ENCODE results near the gene PPA1. TPM values are rescaled to one million over a fixed set of nuclear protein-coding genes. Genes with fewer than 3 reads are reported as not detected.
A peak's percentile ranks its signal among the peaks of the same experiment; 100 is the strongest.
"Not testable (repeated sequence)": the region's sequence is repeated elsewhere in the genome, so short reads cannot be mapped to it uniquely, and the experiment has no call there.

PPA1 gene
- total RNA-seq, 1 experiment from 2014 or later = 437 TPM

GRCh38 chr10:70258216-70258615, 25.0 kb upstream of the PPA1 start:
- peaks cover 5% of the 10 kb centered on the region for H3K9me3 ChIP-seq
- no peak for DNase-seq
- no peaks in the 10 kb centered on the region for H3K27me3 ChIP-seq
- H3K4me3 ChIP-seq = no peak overlapping the region
- no peaks in the 10 kb centered on the region for H3K36me3 ChIP-seq

- not testable (repeated sequence) for H3K9me3 ChIP-seq, H3K4me3 ChIP-seq, H3K36me3 ChIP-seq, H3K27me3 ChIP-seq, DNase-seq
Measured at GRCh38 chr10:70257816-70258215, 24.6 kb upstream of the PPA1 start.

GRCh38 chr10:70256463-70256862, 23.2 kb upstream of the PPA1 start:
- Histone ChIP-seq H3K27me3 (no peaks in the 10 kb centered on the region), H3K9me3 (no peaks in the 10 kb centered on the region), H3K4me3 (no peak overlapping the region), H3K36me3 (no peaks in the 10 kb centered on the region)
- DNase-seq = no peak

GRCh38 chr10:70255329-70256299, 22.4 kb upstream of the PPA1 start:
- H3K27me3 ChIP-seq = no peaks in the 10 kb centered on the region
- no peaks in the 10 kb centered on the region for H3K36me3 ChIP-seq
- no peak for DNase-seq
- H3K4me3 ChIP-seq = no peak overlapping the region
- H3K9me3 ChIP-seq = no peaks in the 10 kb centered on the region

GRCh38 chr10:70254778-70255328, 21.6 kb upstream of the PPA1 start:
- H3K36me3 ChIP-seq = no peaks in the 10 kb centered on the region
- H3K27me3 ChIP-seq = no peaks in the 10 kb centered on the region
- H3K9me3 ChIP-seq = no peaks in the 10 kb centered on the region
- DNase-seq = no peak
- H3K4me3 ChIP-seq = no peak overlapping the region

GRCh38 chr10:70253878-70254765, 20.9 kb upstream of the PPA1 start:
- no peak for DNase-seq
- Histone ChIP-seq H3K36me3 (no peaks in the 10 kb centered on the region), H3K27me3 (no peaks in the 10 kb centered on the region)

GRCh38 chr10:70250961-70251680, 17.9 kb upstream of the PPA1 start:
- DNase-seq = no peak
- no peak overlapping the region for H3K4me3 ChIP-seq
- H3K27me3 ChIP-seq = no peaks in the 10 kb centered on the region; the same call in 1 of the 2 replicates
- H3K36me3 ChIP-seq = no peaks in the 10 kb centered on the region
- no peaks in the 10 kb centered on the region for H3K9me3 ChIP-seq

More at GRCh38 chr10:70253878-70254765, 20.9 kb upstream of the PPA1 start:
- Histone ChIP-seq H3K9me3 (no peaks in the 10 kb centered on the region), H3K4me3 (no peak overlapping the region)

GRCh38 chr10:70247360-70247759, 14.1 kb upstream of the PPA1 start:
- H3K36me3 ChIP-seq = no peaks in the 10 kb centered on the region
- DNase-seq = no peak
- no peaks in the 10 kb centered on the region for H3K9me3 ChIP-seq
- H3K4me3 ChIP-seq = no peak overlapping the region
- H3K27me3 ChIP-seq = peaks cover 2% of the 10 kb centered on the region; the same call in 1 of the 2 replicates

- H3K36me3 ChIP-seq = no peaks in the 10 kb centered on the region
Measured at GRCh38 chr10:70241081-70241480, 7.9 kb upstream of the PPA1 start.

GRCh38 chr10:70239986-70240385, 6.8 kb upstream of the PPA1 start:
- not testable (repeated sequence) for H3K36me3 ChIP-seq, DNase-seq, H3K4me3 ChIP-seq, H3K9me3 ChIP-seq, H3K27me3 ChIP-seq

More at GRCh38 chr10:70241081-70241480, 7.9 kb upstream of the PPA1 start:
- Histone ChIP-seq H3K4me3 (no peak overlapping the region), H3K9me3 (no peaks in the 10 kb centered on the region), H3K27me3 (0 out of 2 replicates have a peak, but pooled peaks cover 2% of the 10 kb centered on the region)
- DNase-seq = no peak

- H3K4me3 ChIP-seq, H3K27me3 ChIP-seq, H3K36me3 ChIP-seq, H3K9me3 ChIP-seq, DNase-seq: not testable (repeated sequence)
Measured at GRCh38 chr10:70239077-70239976, 6.1 kb upstream of the PPA1 start.

- H3K36me3 ChIP-seq = not testable (repeated sequence)
Measured at GRCh38 chr10:70237958-70238536, 4.8 kb upstream of the PPA1 start.

GRCh38 chr10:70234668-70235447, 1.6 kb upstream of the PPA1 start:
- DNase-seq = no peak
- no peak overlapping the region for H3K4me3 ChIP-seq

More at GRCh38 chr10:70237958-70238536, 4.8 kb upstream of the PPA1 start:
- not testable (repeated sequence) for H3K4me3 ChIP-seq, H3K27me3 ChIP-seq, DNase-seq, H3K9me3 ChIP-seq

GRCh38 chr10:70233939-70234300, 691 bp upstream of the PPA1 start:
- no peaks in the 10 kb centered on the region for H3K27me3 ChIP-seq
- peak overlapping the region; percentile 92 for H3K4me3 ChIP-seq
- peaks cover 23% of the 10 kb centered on the region for H3K36me3 ChIP-seq
- H3K9me3 ChIP-seq = no peaks in the 10 kb centered on the region
- no peak for DNase-seq

More at GRCh38 chr10:70234668-70235447, 1.6 kb upstream of the PPA1 start:
- H3K27me3 ChIP-seq = no peaks in the 10 kb centered on the region
- H3K9me3 ChIP-seq = no peaks in the 10 kb centered on the region
- H3K36me3 ChIP-seq = peaks cover 14% of the 10 kb centered on the region

GRCh38 chr10:70232859-70233108, 445 bp downstream of the PPA1 start:
- Histone ChIP-seq H3K4me3 (peak overlapping the region; percentile 92), H3K27me3 (no peaks in the 10 kb centered on the region), H3K9me3 (no peaks in the 10 kb centered on the region), H3K36me3 (peaks cover 34% of the 10 kb centered on the region)
- no peak for DNase-seq
